OCI-LY1 (cell line): Measurements from ENCODE around the gene PKIG.
"Not testable (repeated sequence)": the region's sequence is repeated elsewhere in the genome, so short reads cannot be mapped to it uniquely, and the experiment has no call there.

Experiments used
- CTCF ChIP-seq: fragments of 200-600 bp; sonication (generic), shearing (Covaris generic); IDR thresholded peaks from 2 replicates; pipeline ENCODE4 v1.5.1; 2017; ENCODE audit warnings: mild to moderate bottlenecking, antibody characterized with exemption, low read length, moderate library complexity, mixed read lengths
- EZH2 ChIP-seq: fragments of 200-600 bp; sonication (generic), shearing (Covaris generic); IDR thresholded peaks from 2 replicates; pipeline ENCODE4 v1.8.0; 2017; ENCODE audit warnings: borderline replicate concordance, mixed run types, mild to moderate bottlenecking, antibody characterized with exemption, low read length, moderate library complexity, mixed read lengths

DNA sequence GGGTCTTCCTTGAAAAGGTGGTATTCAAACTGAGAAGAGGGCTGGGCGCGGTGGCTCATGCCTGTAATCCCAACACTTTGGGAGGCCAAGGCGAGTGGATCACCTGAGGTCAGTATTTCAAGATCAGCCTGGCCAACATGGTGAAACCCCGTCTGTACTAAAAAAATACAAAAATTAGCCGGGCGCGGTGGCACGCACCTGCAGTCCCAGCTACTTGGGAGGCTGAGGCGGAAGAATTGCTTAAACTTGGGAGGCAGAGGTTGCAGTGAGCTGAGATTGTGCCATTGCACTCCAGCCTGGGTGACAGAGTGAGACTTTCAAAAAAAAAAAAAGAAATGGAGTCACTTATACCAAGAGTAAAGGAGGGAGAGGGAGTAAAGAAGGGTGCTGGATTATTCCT, 5.9 kb downstream of the PKIG start:
- TF ChIP-seq CTCF, EZH2: not testable (repeated sequence)
